ENCODE data around the gene PDE7B.

The PDE7B gene

DNA sequence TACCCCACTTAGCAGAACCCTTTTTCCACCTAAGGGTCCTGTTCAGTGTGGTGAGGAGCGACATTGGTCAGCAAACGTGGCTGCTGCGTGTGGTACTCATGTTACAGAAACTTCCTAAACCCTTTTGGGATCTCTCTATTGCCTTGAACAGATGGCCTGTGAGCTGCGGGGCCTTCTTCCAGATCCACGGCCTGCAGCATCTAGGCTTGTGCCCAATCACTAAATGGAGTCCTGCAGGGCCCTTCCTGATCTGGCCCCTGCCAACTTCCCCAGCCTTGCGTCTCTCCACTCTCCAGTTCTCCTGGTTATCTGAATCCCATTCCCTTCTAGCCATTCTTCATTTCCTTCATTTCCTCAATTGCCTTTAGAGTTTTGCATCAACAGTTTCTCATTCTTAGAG lies 85.6 kb downstream of the PDE7B start:
- no peak for DNase-seq (ENCODE audit: low spot score)

DNA sequence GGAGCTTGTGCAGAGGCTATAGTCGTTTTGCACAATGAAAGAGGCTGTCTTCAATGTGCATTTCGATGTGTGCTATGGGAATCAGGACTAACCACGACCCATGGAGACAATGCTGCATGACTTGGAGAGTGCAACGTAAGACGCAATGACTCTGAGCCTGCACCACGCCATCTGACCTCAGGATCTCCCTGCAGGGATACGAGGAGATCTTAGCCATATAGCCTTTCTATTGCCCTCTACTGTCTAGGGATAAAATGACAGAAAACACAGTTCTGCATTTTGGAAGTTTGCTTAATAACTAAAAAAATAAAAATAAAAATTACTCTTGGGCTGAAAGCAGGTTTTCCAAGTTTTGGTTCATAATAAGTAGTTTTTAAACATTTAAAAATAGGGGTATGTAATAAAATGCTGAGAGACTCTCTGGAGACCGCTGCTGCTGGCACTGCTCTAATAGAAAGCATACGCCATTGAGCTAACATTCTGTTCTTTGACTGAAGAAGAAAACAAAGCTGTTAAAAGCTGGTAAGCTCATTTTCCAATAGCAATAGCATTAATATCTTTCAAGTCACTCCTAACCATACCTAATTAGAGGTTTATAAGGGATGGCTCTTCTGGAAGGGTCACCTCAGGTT lies 87.2 kb downstream of the PDE7B start:
- DNase-seq (ENCODE audit: low spot score): no peak

DNA sequence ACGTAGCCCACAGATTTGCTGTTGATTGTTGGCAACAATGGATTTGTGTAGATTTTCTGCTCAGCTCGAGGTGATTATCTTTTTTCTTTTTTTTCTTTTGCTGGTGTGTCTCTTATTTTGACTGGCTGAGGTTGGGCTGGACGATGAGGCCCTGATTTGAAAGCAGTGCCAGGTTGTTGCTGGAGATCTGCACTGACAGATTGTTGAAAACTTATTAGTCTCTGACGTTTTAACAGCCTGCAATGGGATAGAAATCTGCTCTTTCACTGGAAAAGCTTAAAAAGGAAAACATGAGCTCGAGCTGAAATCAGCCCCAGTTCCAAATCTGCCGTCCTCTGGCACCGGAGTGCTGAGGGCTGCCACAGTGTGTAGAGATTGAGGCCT lies 87.7 kb downstream of the PDE7B start:
- no peak for DNase-seq (ENCODE audit: low spot score)

DNA sequence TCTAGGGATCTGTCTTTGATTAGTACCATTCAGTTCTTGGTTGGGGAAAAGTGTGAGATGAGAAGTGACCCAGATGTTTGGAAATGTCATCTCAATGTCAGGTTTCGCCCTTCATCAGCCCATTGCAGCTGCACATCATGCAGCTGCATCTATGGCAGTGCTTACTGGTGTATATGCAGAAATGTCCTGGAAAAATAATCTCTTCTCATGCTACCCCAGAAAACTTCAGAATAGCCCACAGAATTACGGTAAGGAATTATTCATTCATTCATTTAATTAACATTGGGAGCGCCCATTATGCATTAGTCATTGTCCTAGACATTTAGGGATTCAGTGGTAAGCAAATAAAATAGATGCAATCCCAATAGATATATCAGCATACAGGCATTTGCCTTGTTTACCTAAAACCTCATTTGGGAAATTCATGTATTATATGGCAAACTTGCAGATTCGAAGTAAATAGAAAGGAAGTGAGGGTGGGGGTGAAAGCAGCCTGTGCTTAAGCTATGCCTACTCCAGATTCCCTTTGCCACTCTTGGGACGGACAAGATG lies 89.2 kb downstream of the PDE7B start:
- DNase-seq (ENCODE audit: low spot score): no peak

DNA sequence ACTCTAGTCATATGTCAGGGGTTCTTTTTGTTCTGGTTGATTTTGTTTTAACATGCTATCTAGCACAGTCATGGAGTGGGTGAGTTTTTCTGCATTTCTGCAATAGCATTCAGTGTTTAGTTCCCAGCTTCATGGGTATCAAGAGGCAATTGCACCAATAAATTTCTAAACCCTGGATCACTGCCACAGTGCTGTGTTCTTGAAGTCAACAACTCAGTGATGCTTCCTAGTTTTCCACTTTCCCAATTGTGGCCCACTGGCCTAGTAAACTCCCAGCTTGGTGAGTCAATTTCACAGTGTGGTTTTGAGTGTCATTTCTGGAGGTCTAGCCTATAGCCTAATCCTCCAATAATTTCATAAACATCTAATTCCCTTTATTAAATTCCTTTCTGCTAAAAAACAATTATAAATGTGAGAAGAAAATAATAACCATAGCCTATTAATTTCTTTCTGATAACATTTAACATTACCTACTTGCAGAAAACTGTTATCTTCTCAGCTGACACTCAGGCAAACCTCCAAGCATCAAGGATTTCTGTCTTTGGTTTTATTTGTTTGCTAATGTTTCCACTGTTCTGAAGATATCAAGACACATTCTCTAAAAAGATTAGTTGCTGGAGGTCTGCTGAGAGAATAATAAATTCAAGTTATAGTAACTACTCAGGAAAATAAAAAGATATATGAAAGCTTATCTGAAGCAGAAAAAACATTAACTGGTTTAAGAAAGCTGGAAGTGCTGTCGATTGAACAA lies 89.9 kb downstream of the PDE7B start:
- DNase-seq (ENCODE audit: low spot score): no peak

DNA sequence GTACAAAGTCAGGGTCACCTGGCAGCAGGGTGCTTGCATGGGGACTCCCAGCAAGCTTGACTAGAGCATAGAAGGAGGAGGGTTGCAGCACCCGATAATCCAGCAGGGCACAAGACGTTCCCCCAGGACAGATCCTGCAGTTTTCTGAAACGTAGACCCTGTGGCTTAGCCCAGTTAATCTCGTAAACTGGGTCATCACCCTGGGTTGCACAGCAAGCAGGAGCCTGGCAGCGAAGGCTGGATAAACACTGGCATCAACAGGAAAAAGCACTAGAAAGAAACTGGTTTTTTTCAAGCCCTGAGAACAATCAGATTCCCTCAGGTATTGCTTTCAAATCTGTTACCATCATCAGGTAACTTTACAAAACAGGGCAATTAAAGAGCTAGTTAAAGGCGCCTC lies 92.6 kb downstream of the PDE7B start:
- DNase-seq (ENCODE audit: low spot score): no peak

DNA sequence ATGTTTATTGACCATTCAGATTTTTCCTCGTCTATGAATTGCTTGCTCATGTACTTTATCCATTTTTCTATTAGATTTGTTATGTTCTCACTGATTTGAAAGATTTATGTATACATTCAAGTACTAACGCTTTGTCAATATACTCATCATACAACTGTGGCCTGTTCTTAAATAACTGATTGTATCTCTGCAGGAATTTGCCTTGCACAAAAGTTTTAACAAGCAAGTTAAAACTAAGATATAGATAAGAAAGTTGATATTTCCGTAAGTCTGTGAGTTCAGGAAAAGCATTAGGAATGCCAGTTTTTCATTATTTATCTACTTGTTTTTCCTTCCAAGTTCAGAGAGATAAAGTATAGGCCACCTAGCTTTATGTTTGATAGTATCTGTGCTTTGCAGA lies 95.2 kb downstream of the PDE7B start:
- DNase-seq (ENCODE audit: low spot score): no peak

DNA sequence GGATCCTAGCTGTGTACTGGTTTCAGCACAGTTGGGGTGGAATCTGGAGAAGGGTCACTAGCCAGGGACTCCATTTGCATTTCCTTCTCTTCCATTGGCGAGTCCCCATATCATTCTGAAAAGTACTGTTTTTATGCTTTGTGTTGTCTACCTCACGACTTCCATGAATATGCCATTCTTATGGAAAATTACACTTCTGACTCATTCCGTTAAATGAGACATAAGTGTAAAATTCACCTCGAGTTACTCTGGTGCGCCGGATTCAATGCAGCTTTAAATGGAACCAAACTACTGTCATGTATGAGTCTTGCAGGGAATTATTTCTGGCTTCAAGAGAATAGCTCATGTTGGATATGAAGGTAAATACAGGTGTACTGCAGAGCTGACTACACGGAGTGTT lies 99.2 kb downstream of the PDE7B start:
- DNase-seq (ENCODE audit: low spot score): no peak

DNA sequence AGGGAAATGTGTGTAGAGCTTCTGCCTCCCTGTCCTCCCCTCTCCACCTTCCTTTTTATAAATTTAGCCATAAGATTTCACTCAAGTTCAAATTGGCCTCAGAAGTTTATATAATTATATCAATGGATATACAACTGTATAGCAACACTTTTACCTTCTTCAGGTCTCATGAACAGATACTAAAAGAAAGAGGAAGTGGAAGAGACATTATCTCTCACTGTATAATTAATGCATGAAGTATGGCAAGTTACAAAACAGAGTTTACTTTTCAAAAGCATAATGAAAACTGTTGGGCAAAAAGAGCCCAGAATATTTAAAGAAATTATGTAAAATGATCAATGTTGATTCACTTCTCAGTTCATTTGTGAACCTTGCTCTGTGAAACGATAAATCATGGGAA lies 99.7 kb downstream of the PDE7B start:
- no peak for DNase-seq (ENCODE audit: low spot score)

DNA sequence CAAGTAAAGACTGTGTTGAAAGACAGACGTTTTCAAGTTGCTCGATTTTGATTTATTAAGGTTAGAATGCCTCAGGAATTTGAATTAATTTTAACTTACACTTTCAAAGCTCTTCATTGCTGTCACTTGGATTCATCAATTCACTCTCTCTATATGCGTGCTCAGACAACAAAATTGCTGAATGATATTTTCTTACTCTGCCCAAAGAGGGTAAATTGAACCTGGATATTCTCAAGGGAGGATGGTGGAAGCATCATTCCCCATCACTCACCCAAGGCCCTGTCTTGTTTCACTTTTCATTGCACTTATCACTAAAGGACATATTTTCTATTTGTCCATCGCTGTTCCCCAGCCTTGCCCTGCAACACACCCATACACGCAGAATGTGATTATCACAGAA lies 102.3 kb downstream of the PDE7B start:
- no peak for DNase-seq (ENCODE audit: low spot score)

DNA sequence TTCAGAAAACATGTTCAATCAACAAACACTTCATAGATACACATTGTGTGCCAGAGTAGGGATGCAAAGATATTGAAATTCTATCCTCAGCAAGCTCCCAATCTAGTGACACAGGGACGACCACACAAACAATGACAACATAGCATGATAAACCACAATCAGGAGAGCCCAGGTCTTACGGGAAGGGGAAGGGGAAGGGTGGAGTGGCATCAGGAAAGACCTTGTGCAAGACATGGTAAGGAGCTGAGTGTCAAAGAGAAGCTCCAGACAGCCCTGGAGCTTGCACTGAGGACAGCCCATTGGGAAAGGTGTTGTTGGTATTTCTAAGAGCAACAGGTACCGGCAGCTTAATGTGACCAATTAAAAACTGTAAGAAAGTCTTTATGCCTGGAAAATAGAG lies 103.6 kb downstream of the PDE7B start:
- no peak for DNase-seq (ENCODE audit: low spot score)

DNA sequence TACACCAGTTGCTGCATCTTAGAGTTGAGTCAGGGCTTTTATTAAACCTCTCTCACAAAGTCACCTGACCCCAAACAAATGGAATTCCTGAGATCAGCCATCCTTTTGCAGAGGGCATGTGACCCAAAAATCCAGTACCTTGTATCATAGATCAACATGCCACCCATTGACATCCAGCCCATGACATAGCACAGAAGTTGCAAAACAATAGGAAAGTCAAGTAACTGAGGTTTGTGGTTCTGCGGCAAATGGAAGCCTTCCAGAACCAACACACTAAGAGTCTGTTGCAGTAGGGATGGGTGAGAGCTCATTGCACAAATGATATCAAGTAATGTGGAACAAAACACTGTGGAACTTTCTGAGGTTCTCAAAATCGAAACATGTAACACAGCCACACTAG lies 111.2 kb downstream of the PDE7B start:
- DNase-seq (ENCODE audit: low spot score): no peak

DNA sequence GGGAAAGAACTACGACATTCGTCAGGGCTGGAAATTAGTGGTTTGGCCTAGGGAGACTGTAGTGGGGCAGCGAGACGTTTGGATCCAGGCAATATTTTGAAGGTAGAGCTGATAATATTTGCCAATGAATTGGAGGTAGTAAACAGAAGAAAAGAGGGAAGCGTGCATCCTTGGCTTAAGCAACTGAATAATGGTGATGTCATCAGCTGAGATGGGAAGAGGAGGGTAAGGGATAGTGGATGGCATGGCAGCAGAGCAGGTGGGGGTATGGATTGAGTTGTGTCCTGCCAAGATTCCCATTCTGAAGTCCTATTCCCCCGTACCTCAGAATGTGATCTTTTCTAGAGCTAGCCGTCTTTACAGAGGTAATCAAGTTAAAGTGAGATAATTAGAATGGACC lies 119.2 kb downstream of the PDE7B start:
- DNase-seq (ENCODE audit: low spot score): no peak

DNA sequence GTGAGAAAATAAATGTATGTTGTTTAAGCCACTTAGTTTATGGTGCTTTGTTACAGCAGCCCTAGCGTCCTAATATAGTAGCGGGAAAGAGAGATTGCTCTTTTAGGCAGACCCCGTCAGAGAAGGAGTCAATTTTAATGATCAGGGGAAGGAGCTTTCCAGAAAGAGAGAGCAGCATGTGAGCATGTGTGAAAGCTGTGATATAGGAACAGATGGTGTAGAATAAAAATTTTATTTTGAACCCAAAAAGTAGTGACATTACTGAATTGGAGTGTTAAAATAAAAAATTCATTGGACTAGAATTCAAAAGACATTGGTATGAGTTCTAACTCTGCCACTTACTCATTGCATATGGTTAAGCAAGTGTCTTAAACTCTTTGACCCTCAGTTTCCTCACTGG lies 119.8 kb downstream of the PDE7B start:
- no peak for DNase-seq (ENCODE audit: low spot score)

DNA sequence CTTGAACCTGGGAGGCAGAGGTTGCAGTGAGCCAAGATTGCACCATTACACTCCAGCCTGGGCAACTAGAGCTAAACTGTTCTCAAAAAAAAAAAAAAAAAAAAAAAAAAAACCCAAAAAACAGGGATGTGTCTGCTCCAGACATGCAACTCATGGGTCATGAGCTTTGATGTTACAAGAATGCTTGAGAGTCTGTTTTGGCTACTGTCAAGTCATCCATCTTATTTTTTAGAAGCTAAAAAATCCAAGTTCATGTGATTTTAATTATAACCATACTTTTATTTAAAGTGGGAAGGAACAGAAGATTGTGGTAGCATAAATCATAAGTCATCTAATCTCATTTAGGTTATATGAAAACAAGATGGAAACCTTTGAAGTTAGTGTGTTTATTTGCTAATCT lies 120.6 kb downstream of the PDE7B start:
- no peak for DNase-seq (ENCODE audit: low spot score)

DNA sequence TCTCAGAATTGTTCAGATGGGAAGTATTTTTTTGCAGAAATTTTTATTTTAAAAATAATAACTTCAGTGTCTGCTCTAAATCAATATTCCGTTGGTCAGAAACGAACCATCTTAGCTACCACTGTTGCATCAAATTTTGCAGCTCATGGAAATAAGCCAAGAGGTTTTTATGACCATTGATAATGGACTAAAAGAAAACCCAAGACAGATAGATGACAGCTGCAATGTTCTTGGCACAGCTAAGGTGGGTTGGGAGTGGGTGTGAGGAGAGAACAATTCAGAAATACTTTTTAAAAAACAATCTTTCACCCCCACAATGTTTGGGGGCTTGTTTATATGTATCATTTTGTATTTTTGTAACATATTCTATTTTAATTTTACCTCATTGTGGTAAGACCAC lies 121.1 kb downstream of the PDE7B start:
- DNase-seq (ENCODE audit: low spot score): no peak

DNA sequence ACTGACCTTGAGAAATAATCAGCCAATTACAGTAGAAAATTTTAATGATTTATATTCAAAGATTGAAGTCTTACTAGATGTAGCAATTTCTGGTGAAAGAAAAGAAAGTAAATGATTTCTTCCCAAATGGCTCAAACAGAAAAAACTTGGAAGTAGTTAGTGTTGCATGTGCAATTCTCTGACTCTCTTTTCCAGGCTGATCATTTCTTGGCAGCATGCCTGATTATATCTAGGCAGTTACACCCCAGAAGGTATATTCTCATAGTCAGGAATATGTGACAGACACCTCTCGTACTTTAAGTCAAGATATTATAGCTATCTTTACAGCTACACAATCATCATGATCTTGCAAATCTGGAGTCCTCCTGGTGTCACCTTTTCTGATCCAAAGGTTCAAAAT lies 122.9 kb downstream of the PDE7B start:
- DNase-seq (ENCODE audit: low spot score): no peak

DNA sequence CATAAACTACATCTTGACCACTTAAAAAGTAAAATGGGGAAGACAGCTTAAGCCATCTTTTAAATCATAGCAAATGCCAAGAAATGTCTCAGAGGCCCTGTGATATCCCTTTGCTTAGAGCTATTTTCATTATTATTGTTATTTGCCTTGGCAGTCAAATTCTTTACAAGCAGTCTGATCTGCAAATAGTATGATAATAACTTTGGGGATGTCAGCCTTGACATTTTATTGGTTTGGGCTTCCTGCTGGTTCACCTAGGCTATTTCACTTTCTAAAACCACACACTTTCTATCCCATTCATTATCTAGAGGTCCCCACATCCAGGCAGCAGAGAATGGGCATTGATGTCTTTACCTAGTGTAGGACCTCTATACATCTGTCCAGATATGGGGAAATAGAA lies 125.1 kb downstream of the PDE7B start:
- no peak for DNase-seq (ENCODE audit: low spot score)

DNA sequence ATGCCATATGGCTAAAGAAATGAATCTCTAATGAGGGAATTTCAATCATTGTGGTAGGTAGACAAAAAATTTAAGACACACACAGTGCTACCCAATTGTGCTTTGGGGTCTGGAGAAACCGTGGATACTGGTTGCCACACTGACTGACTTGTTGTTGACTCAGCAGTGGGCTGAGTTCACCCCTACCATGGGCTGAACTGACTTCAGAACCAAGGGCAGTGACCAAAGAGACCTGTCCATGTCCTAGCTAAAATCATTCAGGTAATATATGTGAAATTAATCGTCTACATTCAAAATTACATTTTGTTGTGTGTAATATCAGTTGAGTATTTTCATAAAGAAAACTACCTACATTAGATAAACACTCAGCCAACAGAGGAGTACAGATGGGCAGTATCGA lies 131.6 kb downstream of the PDE7B start:
- DNase-seq (ENCODE audit: low spot score): no peak

DNA sequence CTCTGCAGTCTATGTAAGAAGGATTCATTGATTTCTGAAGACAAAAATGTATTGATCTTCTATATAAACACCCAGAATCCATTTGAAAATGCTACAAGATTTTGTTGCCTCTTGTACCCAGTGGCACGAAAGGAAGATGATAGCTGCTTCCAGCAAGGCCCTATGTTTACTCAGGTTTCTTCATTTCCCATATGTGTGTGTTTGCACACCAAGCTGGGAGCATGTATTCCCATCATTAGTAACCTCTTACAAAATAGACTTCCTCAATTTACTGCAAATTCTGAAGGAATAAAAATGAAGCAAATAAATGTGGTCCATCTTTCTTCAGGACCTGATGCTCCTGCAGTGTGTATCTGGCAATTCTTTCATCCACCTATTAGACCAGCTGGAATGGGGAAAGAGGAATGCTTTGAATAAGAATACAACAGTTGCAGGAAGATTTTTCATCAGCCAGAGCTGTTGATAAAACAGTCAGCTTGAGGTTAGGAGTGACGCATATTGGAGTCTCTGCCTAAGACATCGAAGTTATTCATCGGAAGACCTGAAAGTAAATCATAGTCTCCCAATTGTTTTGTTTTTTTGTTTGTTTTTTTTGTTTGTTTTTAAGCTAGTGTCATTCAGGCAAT lies 132.3 kb downstream of the PDE7B start:
- DNase-seq (ENCODE audit: low spot score): no peak

DNA sequence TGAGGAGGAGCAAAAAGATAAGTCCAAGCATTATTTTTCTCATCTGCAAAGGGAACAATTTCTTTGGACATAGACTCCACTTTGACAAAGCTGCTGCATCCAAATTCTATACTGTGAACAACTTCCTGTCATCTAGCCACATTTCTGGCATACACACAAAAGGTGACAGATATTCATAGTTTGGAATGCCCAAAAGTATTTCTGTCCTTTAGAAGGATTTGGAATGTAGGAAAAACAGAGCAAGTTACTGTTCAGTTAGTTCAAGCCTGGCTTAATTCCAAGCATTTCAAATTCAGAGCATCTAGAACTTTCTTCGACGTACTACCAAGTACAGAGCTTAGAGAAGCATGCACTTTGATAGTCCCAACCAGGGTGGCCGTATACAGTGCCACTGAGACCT lies 134.0 kb downstream of the PDE7B start:
- no peak for DNase-seq (ENCODE audit: low spot score)

DNA sequence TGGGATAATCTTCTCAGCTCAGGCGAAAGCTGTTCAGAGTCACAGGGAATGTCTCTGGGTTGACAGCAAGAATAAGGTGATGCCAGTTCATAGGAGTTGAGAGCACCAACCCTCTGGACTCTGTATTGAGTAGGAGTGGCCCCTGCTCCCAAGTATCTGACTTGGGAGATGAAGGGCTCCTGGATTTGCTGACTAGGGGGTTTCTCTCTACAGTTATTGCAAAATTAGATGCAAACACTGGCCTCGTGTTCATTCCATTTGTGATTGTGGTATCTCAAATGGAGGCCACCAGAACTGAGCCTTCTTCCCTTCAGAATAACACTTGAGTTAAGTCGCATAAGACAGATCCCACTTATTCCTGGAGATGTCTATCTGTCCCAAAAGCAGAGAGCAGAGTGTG lies 135.7 kb downstream of the PDE7B start:
- no peak for DNase-seq (ENCODE audit: low spot score)

DNA sequence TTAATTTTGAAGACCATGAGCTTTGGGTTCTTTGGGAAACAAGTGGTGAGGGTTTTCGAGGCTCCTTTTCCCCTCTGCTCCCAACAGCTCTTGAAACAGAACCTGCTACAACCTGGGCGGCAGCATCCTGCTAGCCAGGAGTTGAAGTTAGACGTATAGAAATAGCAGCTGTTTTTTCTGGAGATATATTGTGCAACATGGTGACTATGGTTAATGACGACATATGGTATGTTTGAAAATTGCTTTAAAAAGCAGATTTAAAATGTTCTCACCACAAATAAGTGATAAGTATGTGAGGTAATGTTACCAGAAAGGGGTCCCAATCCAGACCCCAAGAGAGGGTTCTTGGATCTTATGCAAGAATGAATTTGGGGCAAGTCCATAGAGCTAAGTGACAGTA lies 138.9 kb downstream of the PDE7B start:
- DNase-seq (ENCODE audit: low spot score): no peak
